HG03064 (cell line): ENCODE data around the gene TFF1.

Source experiments
- ATAC-seq: cut with Tn5 transposase; IDR thresholded peaks from one replicate; pipeline ENCODE4 v1.9.1; 2021; ENCODE audit warnings: low read depth; ENCODE audit not compliant: unreplicated experiment

Gene TFF1

GRCh38 chr21:42384156-42384945 lies 18.0 kb upstream of the TFF1 start:
- ATAC-seq: no peak

DNA sequence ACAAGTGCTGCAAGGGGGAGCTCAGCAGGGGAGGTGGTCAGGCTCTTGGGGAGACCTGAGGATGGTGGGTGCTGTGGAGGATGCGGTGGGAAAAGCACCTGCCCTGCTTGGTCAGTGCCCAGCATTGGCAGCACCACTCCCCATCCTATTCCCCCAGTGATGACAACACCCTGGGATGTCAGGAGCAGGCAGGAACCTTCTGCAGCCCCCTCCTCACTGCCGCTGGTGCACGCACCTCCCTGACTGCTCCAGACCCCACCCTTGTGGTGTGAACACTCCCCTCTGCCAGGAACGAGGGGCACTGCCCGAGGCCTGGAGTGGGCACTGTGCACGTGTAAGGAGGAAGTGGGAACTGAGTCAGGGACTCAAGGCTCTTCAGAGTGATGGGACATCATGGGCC lies 17.0 kb upstream of the TFF1 start:
- ATAC-seq: no peak

GRCh38 chr21:42382915-42383314 lies 16.6 kb upstream of the TFF1 start:
- no peak for ATAC-seq

DNA sequence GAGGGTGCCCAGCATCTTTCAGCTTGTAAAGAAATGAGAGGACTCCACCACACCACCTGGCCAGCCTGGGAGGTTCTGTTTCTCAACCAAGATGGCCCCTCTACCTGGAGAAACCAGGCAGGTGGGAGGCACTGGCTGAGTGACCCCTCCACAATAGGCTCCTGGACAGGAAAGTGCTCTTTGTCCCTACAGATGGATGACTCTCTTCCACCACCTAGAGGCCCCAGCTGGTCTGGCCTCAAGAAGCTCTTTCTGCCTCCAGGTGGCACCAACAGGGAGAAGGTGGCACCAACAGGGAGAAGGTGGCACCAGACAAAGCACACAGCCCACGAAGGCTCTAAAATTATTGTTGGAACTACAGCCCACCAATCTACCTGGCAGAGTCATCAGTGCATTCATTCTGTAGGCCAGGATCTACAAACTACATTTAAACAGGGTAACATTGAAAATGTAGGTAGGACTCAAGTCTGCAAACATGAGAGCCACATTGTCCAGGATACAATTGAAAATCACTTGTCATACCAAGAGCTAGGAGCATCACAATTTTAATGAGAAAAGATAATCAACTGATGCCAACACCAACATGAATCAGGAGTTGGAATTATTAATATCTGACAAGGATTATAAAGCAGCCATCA lies 15.1 kb upstream of the TFF1 start:
- no peak for ATAC-seq

GRCh38 chr21:42379426-42380215 lies 13.3 kb upstream of the TFF1 start:
- no peak for ATAC-seq

- no peak for ATAC-seq
Observed at GRCh38 chr21:42378418-42378817, 12.1 kb upstream of the TFF1 start.

GRCh38 chr21:42377951-42378340 lies 11.6 kb upstream of the TFF1 start:
- ATAC-seq: no peak

GRCh38 chr21:42377211-42377950 lies 11.0 kb upstream of the TFF1 start:
- no peak for ATAC-seq

DNA sequence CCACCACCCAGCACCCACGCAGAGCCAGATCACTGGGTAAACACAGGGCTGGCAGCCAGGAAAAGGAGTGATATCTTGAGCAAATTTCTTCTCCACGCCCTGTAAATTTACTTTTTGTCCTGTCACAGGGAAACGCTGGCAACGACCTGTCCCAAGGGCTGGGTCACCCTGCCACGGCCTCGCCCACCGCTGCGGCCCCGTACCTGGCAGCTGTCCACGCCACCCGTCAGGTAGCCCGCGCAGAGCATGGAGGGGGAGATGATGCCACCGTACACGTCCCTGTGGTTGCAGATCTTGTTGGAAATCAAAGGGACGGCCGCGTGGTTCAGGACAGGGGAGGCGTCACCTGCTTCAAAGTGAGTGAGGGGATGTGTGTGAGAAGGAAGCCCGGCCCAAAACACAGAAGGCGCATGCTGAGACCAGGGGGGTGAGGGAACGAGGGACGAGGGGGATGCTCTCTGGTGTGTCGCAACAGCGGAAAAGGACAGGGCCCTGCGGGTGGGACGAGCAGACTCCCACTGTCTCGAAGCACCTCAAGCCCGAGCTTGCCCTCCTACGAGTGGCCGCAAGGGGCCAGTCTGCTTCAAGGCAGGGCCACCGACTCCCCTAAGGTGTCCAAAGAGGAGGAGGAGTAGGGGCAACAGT lies 10.1 kb upstream of the TFF1 start:
- no peak for ATAC-seq

GRCh38 chr21:42375966-42376337 lies 9.6 kb upstream of the TFF1 start:
- ATAC-seq: no peak

GRCh38 chr21:42375506-42375905 lies 9.2 kb upstream of the TFF1 start:
- ATAC-seq: no peak

DNA sequence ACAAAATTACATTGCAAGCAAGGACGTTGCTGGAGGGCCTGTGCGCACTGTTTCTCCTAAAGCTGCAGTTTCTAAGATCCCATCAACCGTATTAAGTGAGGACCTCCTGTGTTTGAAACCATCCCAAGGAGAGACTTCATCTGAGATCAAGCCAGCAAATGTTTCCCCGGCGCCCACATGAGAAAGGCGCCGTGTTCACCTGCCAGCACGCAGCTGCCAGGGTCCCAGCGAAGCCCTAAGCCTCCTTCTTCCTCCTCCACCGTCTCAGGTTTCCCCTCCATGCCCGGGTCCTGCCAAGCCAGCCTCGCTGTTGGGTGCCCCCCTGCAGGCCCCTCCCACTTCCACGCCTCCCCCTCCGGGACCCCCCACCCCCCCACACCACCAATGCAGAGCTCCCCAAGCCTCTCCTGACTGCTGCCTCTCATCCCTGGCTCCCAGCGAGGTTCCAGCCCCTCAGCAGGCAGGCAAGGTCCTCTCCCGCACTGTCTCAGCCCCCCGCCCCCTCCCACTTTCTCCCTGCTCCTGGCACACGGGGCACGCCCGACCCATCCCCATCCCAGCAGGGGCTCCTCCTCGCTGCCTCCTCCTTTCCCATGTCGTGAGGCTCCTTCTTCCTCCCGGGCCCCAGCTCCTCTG lies 8.6 kb upstream of the TFF1 start:
- ATAC-seq: no peak

GRCh38 chr21:42374457-42374856 lies 8.1 kb upstream of the TFF1 start:
- ATAC-seq: no peak

- ATAC-seq: no peak
Observed at GRCh38 chr21:42373908-42374455, 7.6 kb upstream of the TFF1 start.

DNA sequence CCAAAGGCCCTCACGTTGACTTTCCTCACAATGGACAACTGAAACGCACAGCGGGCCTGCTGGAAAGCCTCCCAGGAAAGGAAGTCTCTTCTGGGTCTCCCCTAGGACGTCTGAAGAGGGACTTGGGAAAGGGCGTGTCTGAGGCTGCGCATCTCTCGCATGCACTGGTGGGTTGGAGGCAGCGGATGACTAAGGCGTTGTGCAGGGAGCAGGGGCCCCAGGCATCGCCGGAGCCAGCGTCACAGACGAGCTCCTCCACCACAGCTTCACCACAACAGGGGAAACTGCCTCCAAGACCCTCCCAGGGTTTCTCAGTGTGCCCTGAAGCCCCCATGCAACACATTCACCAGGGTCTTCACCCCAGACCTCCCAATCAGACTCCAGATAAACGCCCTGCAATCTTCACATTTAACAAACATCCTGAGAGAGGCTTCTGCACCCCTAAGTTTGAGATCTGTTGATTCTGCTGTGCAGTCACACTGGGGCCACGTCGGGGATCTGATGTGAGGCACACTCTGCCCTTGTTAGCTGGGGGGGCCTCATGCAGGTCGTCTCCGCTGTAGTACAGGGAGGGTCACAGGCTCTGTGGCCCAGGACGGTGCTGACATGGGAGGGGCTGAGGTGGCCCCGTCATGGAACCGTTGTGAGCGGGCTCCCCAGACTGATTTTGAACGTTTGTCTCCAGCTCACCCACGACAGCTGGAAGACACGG lies 7.0 kb upstream of the TFF1 start:
- ATAC-seq: no peak

DNA sequence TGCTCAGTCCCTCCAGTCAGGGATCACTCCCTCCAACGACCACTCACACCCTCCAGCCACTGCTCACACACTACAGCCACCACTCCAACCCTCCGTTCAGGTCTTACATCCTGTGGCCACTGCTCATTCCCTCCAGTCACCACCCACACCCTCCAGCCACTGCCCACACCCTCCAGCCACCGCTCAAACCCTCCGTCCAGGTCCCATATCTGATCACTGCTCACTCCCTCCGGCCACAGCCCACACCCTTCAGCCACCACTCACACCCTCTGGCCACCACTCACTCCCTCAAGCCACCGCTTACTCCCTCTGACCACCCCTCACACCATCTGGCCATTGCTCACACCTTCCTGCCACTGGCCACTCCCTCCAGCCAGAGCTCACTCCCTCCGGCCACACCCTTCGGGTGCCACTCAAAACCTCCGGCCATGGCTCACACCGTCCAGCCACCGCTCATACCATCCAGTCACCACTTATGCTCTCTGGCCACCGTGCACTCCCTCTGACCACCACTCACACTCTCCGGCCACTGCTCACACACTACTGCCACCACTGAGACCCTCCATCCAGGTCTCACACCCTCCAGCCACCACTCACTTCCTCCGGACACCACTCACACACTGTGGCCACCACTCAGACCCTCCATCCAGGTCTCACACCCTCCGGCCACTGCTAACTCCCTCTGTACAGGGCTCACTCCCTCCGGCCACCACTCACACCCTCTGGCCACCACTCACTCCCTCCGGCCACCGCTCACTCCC lies 4.7 kb upstream of the TFF1 start:
- no peak for ATAC-seq

DNA sequence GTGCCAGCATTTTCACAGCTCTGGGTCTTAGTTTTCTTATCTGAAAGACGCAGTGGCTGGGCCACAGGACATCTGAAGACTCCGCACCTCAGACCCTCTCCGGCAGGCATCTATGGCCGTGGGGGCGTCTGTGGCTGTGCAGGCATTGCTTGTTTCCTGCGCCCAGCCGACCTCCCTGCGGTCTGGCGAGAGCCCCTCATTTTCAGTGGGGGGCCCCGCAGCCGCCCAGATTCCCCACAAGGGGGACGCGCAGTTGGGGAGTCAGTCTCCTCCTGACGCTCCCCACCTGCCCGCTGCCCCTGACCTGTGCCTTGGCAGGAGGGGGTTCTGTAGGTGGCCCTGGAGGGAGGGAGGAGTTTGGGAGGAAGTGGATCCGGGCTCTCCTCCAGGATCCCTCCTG lies 3.5 kb upstream of the TFF1 start:
- ATAC-seq: no peak

GRCh38 chr21:42367367-42368165 lies 1.2 kb upstream of the TFF1 start:
- no peak for ATAC-seq
